GM19351 (cell line): ENCODE data around the gene NDUFS2.

ENCODE experiments used
- ATAC-seq: cut with Tn5 transposase; IDR thresholded peaks from one replicate; pipeline ENCODE4 v1.9.1; 2021; ENCODE audit warnings: mild to moderate bottlenecking, moderate library complexity; ENCODE audit not compliant: unreplicated experiment

Gene NDUFS2

DNA sequence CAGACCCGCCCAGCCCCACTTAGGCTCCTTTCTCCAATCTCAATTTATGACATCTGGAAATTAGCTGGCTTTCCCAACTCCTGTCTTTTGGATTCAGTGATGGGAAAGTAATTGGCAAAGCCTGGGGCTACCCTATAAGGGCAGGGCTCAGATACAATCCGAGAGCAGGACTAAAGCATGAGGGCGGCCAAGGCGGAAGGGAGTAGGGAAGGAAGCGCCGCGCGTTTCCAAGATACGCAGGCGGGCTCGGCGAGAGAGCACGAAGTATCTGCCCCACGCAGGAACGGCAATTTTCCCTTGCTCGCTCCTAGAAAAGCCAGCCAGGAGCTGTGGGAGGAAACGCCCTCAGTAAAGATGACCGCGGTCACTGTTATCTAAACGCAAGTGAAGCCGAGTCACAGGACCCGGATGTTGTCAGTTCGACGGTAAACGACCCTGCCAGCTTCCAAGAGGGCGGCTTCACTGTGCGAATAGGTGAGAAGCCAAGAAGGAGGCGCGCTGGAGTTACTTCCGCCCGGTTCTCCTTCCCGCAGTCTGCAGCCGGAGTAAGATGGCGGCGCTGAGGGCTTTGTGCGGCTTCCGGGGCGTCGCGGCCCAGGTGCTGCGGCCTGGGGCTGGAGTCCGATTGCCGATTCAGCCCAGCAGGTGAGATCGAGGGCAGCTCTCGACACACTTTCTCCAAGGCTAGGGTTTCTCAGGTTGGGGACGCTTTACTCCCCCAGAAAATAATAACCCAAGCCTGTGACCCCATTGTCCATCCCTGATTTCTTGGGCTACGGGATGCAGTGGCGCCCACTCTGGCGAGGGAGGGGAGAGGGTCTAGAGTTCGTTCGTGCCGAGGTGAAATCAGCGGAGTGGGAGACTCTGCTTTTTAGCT is at the start of gene NDUFS2:
NDUFS2 (plus strand) TSS at position 532 of the 877 bp plus-strand sequence; CDS start at position 551, 19 bp downstream.
- ATAC-seq = peak; percentile 99

DNA sequence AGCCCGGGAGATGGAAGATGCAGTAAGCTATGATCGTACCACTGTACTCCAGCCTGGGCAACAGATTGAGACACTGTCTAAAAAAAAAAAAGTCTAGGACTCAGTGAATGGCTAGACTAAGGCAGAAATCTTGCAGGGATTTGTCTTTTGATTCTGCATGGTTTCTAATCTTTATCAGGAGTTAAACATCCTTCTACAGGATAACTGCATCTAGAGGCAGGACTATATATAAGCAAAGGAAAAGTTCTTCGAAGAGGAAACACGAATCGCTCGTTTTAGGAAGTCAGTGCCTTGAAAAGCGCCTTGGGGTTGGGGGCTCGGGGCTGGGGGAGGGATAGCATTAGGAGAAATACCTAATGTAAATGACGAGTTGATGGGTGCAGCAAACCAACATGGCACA is 49.0 kb upstream of the NDUFS2 start:
- no peak for ATAC-seq

DNA sequence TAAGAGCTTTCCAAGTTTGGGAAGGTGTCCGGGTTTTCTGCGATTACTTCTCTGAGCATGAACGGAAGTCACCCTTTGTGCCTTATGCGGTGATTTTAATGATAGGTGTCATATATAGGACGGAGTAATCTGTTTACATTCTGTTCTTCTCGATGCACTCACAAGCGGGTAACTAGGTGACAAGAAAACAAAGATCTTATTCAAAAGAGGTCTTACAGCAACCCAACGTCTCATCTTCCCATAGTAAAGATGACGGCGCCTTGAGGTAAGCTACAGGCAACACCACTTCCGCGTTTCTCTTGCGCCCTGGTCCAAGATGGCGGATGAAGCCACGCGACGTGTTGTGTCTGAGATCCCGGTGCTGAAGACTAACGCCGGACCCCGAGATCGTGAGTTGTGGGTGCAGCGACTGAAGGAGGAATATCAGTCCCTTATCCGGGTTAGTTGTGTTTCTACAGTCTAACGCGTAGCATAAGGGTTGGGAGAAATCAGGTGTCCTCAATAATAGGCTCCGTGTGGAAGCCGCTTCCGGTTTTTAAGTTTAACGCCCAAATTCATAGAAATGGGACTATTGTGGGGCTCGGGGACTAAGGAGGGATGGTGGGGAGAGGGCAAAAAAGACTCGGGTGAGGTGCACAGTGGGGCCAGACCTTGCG is 48.4 kb upstream of the NDUFS2 start, which contains the start of gene UFC1:
UFC1 (plus strand) TSS at position 297 of the 656 bp plus-strand sequence; CDS start at position 317, 20 bp downstream.
- peak; percentile 93 for ATAC-seq

DNA sequence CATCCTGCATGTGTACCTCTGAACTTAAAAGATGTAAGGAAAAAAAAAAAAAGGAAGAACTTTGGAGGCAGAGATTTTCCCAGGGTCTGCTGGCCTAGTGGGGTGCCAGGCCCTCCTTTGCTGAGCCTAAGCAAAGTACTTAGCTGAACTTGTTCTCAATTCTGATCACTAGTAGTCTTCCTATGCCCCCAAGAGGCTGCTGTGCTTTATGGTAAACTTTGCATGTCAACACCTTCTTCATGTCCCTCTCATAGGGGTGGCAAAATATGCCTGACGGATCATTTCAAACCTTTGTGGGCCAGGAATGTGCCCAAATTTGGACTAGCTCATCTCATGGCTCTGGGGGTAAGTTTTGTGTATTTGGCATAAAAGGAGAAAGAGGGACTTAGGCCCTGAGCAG is 44.3 kb upstream of the NDUFS2 start:
- no peak for ATAC-seq

DNA sequence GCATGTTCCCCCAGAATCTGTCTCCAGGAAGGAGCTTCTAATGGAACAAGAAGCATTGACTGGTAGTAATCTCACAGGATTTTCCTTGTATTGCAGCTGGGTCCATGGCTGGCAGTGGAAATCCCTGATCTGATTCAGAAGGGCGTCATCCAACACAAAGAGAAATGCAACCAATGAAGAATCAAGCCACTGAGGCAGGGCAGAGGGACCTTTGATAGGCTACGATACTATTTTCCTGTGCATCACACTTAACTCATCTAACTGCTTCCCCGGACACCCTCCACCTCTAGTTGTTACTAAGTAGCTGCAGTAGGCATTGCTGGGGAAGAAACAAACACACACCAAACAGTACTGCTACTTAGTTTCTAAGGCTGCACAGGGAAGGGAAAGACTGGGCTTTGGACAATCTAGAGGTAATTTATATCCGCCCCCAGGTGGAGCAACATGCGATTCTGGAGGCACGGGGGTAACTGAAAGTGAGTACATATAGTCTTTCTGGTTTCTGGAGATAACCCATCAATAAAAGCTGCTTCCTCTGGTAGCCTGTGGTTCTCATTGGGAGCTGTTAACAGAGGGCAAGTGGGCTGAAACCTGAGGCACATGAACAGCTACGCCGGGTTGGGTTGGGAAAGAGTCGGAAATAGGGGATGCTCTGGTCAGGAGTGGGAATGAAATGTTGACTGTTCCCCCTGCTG is 43.7 kb upstream of the NDUFS2 start:
- no peak for ATAC-seq

DNA sequence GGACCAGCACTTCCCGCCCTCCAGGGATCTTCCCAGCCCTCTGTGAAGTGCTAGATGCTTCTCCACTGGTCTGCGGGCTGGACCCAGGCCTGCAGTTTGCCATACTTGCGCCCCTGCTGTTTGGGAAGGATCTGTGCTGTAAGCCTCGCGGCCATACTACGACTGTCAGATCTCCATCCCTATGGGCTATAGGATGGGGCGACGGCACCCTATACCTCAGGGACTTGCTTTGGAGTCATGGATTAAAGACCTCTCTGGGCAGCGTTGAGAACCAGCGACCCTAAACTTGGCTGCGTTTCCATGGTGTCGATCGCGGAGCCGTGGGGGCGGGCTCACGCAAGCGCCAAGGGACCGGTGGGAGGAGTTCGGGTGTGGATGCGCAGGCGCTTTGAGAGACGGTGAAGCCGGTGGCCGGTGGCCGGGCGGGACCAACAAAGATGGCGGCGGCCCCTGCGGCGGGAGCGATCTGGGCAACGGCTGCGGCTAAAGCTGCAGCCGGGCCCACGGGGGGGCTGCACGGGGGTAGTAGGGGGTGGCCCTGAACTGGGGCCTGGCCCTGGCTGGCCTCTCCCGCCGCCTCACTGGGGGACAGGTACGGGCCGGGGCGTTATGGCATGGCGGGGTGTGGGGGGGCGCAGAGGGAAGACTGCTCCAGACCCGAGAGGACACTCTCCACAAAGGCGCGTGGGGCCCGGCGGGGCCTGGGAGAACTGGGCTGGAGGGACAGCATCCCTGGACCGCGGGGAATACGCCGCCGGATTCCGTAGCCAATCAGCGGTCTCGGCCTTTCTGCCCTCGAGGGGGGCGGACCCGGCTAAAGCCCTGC is 42.9 kb upstream of the NDUFS2 start, which contains the start of gene USP21:
USP21 (plus strand) TSS at position 414 of the 826 bp plus-strand sequence. CDS start 1,141 bp downstream, outside the sequence.
- ATAC-seq = peak; percentile 89

DNA sequence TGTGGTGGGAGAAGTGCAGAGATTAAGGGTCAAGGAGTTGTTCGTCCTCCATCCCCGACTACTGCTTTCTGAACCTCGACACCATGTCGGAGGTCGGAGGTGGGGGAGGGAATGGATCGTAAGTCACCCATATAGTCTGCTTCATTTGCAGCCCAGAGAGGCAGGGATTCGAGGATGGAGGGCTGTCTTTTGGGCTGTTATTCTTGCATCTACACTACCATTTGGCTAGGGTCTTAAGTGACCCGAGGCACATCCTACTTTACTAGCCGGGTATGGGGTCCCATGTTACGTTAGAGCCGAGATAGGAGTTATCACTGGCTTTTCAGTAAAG is 42.3 kb upstream of the NDUFS2 start:
- no peak for ATAC-seq

DNA sequence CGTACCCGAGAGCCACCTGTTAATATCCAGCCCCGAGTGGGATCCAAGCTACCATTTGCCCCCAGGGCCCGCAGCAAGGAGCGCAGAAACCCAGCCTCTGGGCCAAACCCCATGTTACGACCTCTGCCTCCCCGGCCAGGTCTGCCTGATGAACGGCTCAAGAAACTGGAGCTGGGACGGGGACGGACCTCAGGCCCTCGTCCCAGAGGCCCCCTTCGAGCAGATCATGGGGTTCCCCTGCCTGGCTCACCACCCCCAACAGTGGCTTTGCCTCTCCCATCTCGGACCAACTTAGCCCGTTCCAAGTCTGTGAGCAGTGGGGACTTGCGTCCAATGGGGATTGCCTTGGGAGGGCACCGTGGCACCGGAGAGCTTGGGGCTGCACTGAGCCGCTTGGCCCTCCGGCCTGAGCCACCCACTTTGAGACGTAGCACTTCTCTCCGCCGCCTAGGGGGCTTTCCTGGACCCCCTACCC is 41.5 kb upstream of the NDUFS2 start:
- ATAC-seq = no peak

DNA sequence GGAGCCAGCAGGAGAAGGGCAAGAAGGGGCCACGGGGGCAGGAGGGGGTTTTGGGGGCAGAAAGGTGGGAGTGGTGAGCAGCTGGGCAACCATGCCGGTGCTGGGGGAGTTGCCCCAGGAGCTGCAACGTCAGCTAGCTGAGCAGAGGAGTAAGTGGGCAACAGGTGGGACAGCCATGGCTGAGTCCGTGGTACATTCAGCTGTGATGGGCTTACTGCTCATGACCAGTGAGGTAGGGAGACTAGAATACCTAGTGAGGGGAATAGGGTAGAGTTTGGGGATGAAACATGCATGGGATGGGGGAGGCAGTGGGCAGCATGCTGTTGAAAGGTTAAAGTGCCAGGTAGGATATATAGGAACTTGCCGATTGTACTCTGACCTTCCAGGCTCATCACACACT is 40.5 kb upstream of the NDUFS2 start:
- ATAC-seq = no peak

DNA sequence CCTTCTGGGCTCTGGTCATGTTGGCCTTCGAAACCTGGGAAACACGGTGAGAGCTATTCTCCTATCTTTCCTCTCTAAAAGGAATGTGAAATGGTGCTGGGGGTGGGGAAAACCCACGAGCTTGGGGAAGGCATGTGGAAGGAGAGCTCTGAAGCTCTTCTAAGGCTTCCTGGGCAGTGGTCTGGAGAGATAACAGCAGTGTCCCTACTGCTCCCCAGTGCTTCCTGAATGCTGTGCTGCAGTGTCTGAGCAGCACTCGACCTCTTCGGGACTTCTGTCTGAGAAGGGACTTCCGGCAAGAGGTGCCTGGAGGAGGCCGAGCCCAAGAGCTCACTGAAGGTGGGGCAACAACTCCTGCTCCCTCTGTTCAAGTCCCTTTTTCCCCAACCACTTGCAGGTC is 40.1 kb upstream of the NDUFS2 start:
- no peak for ATAC-seq

DNA sequence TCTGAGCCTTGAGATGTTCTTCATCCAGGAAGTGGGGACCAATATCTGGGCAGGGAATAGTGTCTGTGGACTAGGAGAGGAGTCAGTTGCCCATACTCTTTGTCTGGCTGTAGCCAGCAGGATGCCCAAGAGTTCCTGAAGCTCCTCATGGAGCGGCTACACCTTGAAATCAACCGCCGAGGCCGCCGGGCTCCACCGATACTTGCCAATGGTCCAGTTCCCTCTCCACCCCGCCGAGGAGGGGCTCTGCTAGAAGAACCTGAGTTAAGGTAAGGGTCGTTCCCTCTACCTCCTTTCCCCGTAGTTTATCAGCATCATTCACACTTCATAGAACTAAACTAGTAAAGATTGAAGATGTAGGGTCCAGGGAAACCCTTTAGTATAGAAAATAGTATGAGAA is 39.4 kb upstream of the NDUFS2 start:
- no peak for ATAC-seq

DNA sequence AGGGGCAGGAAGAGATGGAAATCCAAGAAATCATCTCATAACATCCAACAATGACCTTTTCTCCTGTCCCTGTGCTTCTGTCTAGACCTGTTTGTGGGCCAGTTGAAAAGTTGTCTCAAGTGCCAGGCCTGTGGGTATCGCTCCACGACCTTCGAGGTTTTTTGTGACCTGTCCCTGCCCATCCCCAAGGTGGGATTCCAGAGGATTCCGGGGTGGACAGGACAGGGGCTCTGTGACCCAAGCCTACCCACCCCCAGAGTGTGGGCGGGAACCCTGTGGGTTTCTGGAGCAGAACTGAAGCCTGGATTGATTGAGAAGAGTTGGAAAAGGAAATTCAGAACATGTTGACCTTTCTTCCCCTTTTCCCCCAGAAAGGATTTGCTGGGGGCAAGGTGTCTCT is 38.4 kb upstream of the NDUFS2 start:
- ATAC-seq = no peak

DNA sequence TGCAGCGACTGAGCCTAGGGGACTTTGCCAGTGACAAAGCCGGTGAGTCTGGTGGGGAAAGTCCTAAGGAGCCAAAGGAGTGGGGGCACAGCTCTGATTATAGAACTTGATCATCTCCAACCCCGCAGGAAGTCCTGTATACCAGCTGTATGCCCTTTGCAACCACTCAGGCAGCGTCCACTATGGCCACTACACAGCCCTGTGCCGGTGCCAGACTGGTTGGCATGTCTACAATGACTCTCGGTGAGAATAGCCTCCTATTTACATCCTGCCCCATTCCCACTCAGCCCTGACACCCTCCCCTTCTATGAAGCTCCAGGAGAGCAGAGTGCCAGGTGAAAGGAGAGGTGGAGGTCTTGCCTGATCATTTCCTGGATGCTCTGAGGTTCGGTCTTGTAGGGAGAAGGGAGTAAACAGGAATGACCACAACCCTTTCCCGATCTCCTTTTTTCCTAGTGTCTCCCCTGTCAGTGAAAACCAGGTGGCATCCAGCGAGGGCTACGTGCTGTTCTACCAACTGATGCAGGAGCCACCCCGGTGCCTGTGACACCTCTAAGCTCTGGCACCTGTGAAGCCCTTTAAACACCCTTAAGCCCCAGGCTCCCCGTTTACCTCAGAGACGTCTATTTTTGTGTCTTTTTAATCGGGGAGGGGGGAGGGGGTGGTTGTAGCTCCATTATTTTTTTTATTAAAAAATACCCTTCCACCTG is 37.1 kb upstream of the NDUFS2 start:
- no peak for ATAC-seq

DNA sequence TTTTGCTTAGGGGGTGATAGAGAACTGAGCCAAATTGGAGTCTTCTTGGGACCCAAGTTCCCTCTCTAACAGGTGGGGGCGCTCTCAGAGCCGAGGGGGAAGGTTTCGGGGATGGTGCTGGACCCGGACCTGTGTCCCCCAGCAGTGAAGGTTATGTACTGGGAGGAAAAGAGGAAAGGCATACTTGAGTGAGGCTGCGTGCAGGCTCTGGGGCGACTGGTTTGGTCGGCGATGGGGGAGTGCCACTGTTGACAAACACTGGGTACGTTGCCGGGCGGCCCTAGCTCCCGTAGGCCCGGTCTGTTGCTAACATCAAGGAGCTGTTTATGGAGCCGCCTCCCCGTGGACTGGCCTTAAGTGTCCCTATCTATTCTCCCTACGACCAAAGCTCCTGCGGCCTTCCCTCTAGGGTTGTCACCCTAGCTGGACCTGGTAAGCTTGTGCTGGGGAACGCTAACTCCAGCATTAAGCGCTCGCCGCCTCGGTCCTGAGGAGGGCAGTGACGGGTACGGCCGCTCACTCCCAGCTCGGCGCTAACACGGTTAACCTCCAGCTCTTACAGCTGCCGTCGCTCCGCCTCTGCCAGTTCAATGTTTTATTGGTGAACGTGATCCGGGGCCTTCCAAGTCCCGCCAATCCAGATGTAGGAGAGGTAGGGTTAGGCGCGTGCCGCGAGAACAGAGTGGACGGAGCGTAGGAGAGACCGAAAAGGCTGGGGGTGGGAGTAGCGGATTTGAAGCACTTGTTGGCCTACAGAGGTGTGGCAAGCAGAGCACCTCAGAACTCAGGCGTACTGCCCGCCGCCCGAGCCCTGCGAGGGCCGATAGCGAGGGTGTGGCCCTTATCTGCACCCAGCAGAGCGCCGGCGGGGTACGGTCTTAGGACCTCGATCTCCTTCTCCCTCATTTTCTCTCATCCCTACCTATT is 36.2 kb upstream of the NDUFS2 start, which contains the start of gene PPOX:
PPOX (plus strand) TSS at position 685 of the 927 bp plus-strand sequence. CDS start 422 bp downstream, outside the sequence.
- ATAC-seq = peak; percentile 92

DNA sequence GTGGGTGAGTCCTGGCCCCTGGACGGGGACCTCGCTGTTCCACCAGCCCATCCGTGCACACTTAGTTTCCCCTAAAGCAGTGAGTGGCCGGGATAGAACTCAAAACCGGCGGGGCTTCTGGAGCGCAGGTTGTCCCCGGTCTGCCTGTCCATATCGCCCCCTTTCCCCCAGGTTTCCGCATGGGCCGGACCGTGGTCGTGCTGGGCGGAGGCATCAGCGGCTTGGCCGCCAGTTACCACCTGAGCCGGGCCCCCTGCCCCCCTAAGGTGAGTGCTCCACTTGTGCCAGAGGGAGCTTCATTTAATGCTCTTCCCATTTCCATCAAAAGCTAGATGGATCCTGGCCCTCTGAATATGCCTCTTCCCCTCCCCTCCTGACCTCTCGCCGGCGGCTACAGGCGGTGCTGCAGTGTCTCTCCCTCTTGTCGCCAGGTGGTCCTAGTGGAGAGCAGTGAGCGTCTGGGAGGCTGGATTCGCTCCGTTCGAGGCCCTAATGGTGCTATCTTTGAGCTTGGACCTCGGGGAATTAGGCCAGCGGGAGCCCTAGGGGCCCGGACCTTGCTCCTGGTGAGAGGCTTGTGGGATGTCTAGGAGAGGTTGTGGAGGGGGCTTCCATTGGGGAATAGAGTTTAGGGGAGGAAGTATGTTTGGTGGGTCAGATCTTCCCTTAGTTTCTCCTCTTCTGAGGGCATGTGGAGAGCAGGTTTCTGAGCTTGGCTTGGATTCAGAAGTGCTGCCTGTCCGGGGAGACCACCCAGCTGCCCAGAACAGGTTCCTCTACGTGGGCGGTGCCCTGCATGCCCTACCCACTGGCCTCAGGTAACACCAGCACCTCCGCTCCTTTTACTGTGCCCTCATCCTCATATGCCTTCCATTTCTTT is 35.3 kb upstream of the NDUFS2 start:
- ATAC-seq = no peak

DNA sequence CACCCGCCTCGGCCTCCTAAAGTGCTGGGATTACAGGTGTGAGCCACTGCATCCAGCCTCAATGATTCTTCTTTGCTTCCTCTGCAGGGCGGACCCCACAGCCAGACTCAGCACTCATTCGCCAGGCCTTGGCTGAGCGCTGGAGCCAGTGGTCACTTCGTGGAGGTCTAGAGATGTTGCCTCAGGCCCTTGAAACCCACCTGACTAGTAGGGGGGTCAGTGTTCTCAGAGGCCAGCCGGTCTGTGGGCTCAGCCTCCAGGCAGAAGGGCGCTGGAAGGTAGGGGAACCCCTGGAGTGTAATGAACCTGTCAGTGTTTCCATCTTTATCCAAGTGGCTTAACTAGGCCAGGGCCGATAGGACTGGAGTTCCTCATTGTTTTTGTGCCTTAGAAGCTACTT is 33.3 kb upstream of the NDUFS2 start:
- no peak for ATAC-seq

DNA sequence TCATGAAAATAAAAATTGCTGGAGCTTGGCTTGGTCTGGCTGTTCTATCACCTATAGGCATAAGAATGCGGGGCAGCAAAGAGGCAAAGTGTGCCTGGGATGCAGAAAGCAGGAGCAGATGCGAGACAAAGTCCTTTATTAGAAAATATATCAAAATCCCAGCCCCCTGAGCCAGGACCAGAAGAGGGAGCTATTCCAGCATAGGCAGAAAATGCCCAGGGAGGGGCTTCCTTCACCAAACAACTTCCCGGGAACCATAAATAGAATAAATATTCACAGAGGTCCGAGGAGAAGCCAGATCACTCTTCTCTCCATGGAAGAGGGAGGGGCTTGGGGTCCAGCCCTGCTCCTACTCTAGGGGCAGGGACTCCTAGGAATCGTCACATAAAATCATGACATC is 31.0 kb upstream of the NDUFS2 start:
- ATAC-seq = no peak

DNA sequence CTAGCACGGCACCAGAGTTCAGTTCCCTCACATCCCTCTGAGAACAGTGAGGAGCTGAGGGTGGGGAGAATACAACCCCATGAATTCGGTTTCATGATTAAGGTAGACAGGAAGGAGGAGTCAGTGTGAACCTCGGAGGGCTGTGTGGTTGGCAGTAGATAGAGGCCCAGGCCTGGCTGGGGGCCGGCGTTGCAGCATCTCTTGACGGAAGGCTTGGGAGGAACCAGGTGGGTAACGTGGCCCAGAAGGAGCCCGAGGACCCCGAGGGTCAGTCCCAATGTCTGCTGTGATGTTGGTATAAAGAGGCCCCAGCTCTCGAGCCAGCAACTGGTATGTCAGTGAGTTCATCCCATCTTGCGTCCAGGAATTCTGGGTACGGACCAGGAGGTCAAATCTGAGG is 30.5 kb upstream of the NDUFS2 start:
- ATAC-seq = no peak
